HG03280 (cell line): Measurements from ENCODE around the gene C12orf42.

Experiments
- ATAC-seq: cut with Tn5 transposase; IDR thresholded peaks from one replicate; pipeline ENCODE4 v1.9.1; 2021; ENCODE audit warnings: mild to moderate bottlenecking, moderate library complexity; ENCODE audit not compliant: unreplicated experiment

Gene C12orf42

GRCh38 chr12:103350116-103350515 lies 145.7 kb downstream of the C12orf42 start:
- no peak for ATAC-seq

GRCh38 chr12:103348935-103349334 lies 146.8 kb downstream of the C12orf42 start:
- ATAC-seq, result no peak

- ATAC-seq, result no peak
Measured at GRCh38 chr12:103336940-103337339, 158.8 kb downstream of the C12orf42 start.

GRCh38 chr12:103334466-103334865 lies 161.3 kb downstream of the C12orf42 start:
- ATAC-seq, result no peak

- no peak for ATAC-seq
Measured at GRCh38 chr12:103333676-103334075, 162.1 kb downstream of the C12orf42 start.

GRCh38 chr12:103331643-103332042 lies 164.1 kb downstream of the C12orf42 start:
- no peak for ATAC-seq

GRCh38 chr12:103330672-103331071 lies 165.1 kb downstream of the C12orf42 start:
- ATAC-seq, result no peak

GRCh38 chr12:103327676-103328075 lies 168.1 kb downstream of the C12orf42 start:
- no peak for ATAC-seq

GRCh38 chr12:103326190-103326589 lies 169.6 kb downstream of the C12orf42 start:
- ATAC-seq, result no peak

GRCh38 chr12:103318566-103318965 lies 177.2 kb downstream of the C12orf42 start:
- no peak for ATAC-seq

- no peak for ATAC-seq
Measured at GRCh38 chr12:103317220-103317619, 178.5 kb downstream of the C12orf42 start.

GRCh38 chr12:103314786-103315185 lies 181.0 kb downstream of the C12orf42 start:
- no peak for ATAC-seq

- no peak for ATAC-seq
Measured at GRCh38 chr12:103313894-103314293, 181.9 kb downstream of the C12orf42 start.

- ATAC-seq, result no peak
Measured at GRCh38 chr12:103312742-103313354, 182.9 kb downstream of the C12orf42 start.

GRCh38 chr12:103310546-103311270 lies 185.1 kb downstream of the C12orf42 start:
- no peak for ATAC-seq

- ATAC-seq, result no peak
Measured at GRCh38 chr12:103308396-103308795, 187.4 kb downstream of the C12orf42 start.

- no peak for ATAC-seq
Measured at GRCh38 chr12:103303484-103303883, 192.3 kb downstream of the C12orf42 start.

- ATAC-seq, result no peak
Measured at GRCh38 chr12:103301642-103302591, 193.9 kb downstream of the C12orf42 start.

- no peak for ATAC-seq
Measured at GRCh38 chr12:103288016-103288415, 207.8 kb downstream of the C12orf42 start.

GRCh38 chr12:103282124-103282523 lies 213.6 kb downstream of the C12orf42 start:
- ATAC-seq, result no peak

GRCh38 chr12:103279444-103279843 lies 216.3 kb downstream of the C12orf42 start:
- peak; percentile 90 for ATAC-seq
